ENCODE results near the gene RASGRP1. TPM values are rescaled to one million over a fixed set of nuclear protein-coding genes. Genes with fewer than 3 reads are reported as not detected.

Gene RASGRP1
- polyA plus RNA-seq, 1 donor (not counting 4 experiments of a cell fraction or from before 2014, with no cell fraction given), result 0.28 TPM

DNA sequence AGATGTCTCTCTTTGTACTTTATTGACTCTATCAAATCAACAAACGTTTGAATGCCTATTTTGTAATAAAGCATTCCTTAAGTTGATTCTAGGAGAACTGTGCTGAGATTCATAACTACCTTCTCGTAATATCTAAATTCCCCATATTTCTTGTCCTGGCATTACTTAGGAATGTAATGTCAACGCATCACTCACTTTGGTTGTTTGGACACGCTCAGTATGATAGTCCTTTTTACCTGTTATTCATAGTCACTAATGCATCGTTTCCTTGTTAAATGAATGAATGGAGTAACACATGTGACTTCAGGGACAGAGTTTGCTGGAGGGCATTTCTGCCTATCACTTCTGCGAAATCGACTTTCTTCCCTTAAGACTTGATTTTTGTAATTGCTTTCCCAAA lies 44.1 kb upstream of the RASGRP1 start:
- Histone ChIP-seq H3K9me1 (ENCODE audit: control insufficient read depth, extremely low read depth, insufficient read depth, low read length) (no peaks in the 10 kb centered on the region), H3K4me1 (ENCODE audit: control insufficient read depth, extremely low read depth, insufficient read depth, low read length) (peaks cover 10% of the 10 kb centered on the region), H3K27ac (ENCODE audit: control insufficient read depth, insufficient read depth, low read length) (no peak overlapping the region), H3K27me3 (ENCODE audit: control insufficient read depth, extremely low read depth, insufficient read depth, low read length) (no peaks in the 10 kb centered on the region), H3K4me3 (ENCODE audit: control insufficient read depth in 2 of 3, extremely low read depth in 1 of 3, insufficient read depth in 2 of 3, low read depth in 1 of 3, low read length in 3 of 3) (peak overlapping the region in 1 of 3 experiments; percentile 20), H3K4me2 (ENCODE audit: control insufficient read depth, extremely low read depth, insufficient read depth, low read depth, low read length) (peak overlapping the region; percentile 63), H3K36me3 (ENCODE audit: control insufficient read depth in 2 of 2, extremely low read depth in 1 of 2, insufficient read depth in 2 of 2, low read length in 2 of 2) (no peaks in the 10 kb centered on the region), H4K20me1 (ENCODE audit: control insufficient read depth, extremely low read depth, insufficient read depth, low read length) (no peaks in the 10 kb centered on the region), H3K79me2 (ENCODE audit: control insufficient read depth, insufficient read depth, low read length) (no peaks in the 10 kb centered on the region), H3K9me3 (ENCODE audit: control insufficient read depth, low read depth, low read length) (no peaks in the 10 kb centered on the region), H2AFZ (ENCODE audit: control insufficient read depth, low read length) (peak overlapping the region; percentile 27), H3K9ac (ENCODE audit: control insufficient read depth, extremely low read depth, insufficient read depth, low read length) (no peak overlapping the region)
- DNase-seq (ENCODE audit: low read depth, low spot score) (no peak), FAIRE-seq (peak; percentile 58)
- no peak for TF ChIP-seq EZH2 (IDR thresholded peaks at IDR 0.05; ENCODE audit: low read length)
- TF ChIP-seq, protein P1, sequence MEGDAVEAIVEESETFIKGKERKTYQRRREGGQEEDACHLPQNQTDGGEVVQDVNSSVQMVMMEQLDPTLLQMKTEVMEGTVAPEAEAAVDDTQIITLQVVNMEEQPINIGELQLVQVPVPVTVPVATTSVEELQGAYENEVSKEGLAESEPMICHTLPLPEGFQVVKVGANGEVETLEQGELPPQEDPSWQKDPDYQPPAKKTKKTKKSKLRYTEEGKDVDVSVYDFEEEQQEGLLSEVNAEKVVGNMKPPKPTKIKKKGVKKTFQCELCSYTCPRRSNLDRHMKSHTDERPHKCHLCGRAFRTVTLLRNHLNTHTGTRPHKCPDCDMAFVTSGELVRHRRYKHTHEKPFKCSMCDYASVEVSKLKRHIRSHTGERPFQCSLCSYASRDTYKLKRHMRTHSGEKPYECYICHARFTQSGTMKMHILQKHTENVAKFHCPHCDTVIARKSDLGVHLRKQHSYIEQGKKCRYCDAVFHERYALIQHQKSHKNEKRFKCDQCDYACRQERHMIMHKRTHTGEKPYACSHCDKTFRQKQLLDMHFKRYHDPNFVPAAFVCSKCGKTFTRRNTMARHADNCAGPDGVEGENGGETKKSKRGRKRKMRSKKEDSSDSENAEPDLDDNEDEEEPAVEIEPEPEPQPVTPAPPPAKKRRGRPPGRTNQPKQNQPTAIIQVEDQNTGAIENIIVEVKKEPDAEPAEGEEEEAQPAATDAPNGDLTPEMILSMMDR (optimal IDR thresholded peaks at IDR 0.05 in 1 of 3, IDR thresholded peaks at IDR 0.05 in 1 of 3, conservative IDR thresholded peaks at IDR 0.05 in 1 of 3; ENCODE audit: extremely low read depth in 1 of 3, insufficient read depth in 2 of 3, low read length in 3 of 3), result no peak
- dilution Hi-C loops (cut with MboI; ENCODE audit: extremely low pct_ligation_motif_present, low sequenced_read_pairs), result no loop called here

DNA sequence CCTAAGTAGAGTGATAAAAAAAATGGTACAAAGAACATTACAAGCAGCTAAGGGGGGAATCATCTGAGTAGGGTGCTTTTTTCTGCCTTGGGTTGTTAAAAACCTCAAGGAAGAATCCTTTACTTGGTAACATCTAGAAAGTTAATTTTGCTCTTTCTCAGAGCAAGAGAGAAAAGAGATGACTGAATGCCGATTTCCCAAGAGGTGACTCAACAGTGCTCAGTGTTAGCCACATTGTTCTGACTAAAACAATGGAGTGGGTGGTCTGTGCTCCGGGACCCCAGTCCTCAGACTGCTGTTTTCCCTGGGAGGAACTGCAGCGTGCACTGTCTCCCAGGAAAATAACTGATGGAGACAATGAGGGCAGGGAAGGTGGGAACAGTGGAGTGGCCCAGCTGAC lies 41.1 kb upstream of the RASGRP1 start:
- Histone ChIP-seq H2AFZ (ENCODE audit: control insufficient read depth, low read length) (no peak overlapping the region), H3K9me3 (ENCODE audit: control insufficient read depth, low read depth, low read length) (no peaks in the 10 kb centered on the region), H3K27ac (ENCODE audit: control insufficient read depth, insufficient read depth, low read length) (no peak overlapping the region), H3K9me1 (ENCODE audit: control insufficient read depth, extremely low read depth, insufficient read depth, low read length) (no peaks in the 10 kb centered on the region), H3K9ac (ENCODE audit: control insufficient read depth, extremely low read depth, insufficient read depth, low read length) (no peak overlapping the region), H3K4me3 (ENCODE audit: control insufficient read depth in 2 of 3, extremely low read depth in 1 of 3, insufficient read depth in 2 of 3, low read depth in 1 of 3, low read length in 3 of 3) (no peak overlapping the region), H3K27me3 (ENCODE audit: control insufficient read depth, extremely low read depth, insufficient read depth, low read length) (peaks cover 5% of the 10 kb centered on the region), H3K36me3 (ENCODE audit: control insufficient read depth in 2 of 2, extremely low read depth in 1 of 2, insufficient read depth in 2 of 2, low read length in 2 of 2) (no peaks in the 10 kb centered on the region), H3K4me2 (ENCODE audit: control insufficient read depth, extremely low read depth, insufficient read depth, low read depth, low read length) (no peak overlapping the region), H3K4me1 (ENCODE audit: control insufficient read depth, extremely low read depth, insufficient read depth, low read length) (peaks cover 10% of the 10 kb centered on the region), H4K20me1 (ENCODE audit: control insufficient read depth, extremely low read depth, insufficient read depth, low read length) (no peaks in the 10 kb centered on the region), H3K79me2 (ENCODE audit: control insufficient read depth, insufficient read depth, low read length) (no peaks in the 10 kb centered on the region)
- dilution Hi-C loops (cut with MboI; ENCODE audit: extremely low pct_ligation_motif_present, low sequenced_read_pairs), result no loop called here
- no peak for FAIRE-seq
- TF ChIP-seq, protein P1 (optimal IDR thresholded peaks at IDR 0.05 in 1 of 3, IDR thresholded peaks at IDR 0.05 in 1 of 3, conservative IDR thresholded peaks at IDR 0.05 in 1 of 3; ENCODE audit: extremely low read depth in 1 of 3, insufficient read depth in 2 of 3, low read length in 3 of 3), result no peak
- no peak for TF ChIP-seq EZH2 (IDR thresholded peaks at IDR 0.05; ENCODE audit: low read length)
- DNase-seq (ENCODE audit: low read depth, low spot score), result no peak

Measured in keratinocyte (primary cell).